Measurements from ENCODE around the gene KRT86.

The KRT86 gene

DNA sequence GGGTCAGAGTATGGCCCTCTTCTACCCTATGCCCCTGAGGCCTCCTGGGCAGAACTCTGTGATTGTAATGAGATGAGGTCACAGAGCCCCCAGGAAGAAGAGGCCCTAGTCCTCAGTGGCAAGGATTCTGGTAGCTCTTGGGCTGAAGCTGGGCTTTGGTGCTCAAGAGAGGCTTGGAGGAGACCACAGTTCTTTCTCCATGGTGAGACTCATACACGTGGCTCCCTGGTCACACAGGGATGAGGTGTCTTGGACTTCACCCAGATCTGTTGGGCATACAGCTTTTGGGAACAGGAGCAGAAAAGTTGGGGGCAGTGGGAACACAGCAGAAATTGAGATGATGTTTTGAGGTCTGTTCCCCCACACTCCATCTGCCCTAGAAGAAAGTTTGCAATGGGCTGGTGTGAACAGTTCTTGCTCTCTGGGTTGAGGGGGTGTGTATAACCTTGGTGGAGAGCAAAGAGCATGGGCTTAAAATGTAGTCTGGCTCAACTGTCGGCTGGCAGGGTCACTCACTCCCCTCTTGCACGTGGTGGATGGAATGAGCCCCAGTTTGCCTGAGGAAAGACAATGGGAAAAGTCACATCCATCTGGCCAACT, at the start of gene KRT86:
Gene KRT86 (plus strand): TSS at position 125 of the 600 bp plus-strand sequence. CDS start 27,272 bp downstream, outside the sequence.
- TF ChIP-seq, protein P1, sequence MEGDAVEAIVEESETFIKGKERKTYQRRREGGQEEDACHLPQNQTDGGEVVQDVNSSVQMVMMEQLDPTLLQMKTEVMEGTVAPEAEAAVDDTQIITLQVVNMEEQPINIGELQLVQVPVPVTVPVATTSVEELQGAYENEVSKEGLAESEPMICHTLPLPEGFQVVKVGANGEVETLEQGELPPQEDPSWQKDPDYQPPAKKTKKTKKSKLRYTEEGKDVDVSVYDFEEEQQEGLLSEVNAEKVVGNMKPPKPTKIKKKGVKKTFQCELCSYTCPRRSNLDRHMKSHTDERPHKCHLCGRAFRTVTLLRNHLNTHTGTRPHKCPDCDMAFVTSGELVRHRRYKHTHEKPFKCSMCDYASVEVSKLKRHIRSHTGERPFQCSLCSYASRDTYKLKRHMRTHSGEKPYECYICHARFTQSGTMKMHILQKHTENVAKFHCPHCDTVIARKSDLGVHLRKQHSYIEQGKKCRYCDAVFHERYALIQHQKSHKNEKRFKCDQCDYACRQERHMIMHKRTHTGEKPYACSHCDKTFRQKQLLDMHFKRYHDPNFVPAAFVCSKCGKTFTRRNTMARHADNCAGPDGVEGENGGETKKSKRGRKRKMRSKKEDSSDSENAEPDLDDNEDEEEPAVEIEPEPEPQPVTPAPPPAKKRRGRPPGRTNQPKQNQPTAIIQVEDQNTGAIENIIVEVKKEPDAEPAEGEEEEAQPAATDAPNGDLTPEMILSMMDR (IDR thresholded peaks at IDR 0.05; ENCODE audit: low read depth, low read length, missing control alignments), result no peak
- DNase-seq (ENCODE audit: extremely low read depth, low read depth), result no peak
- H3K4me3 ChIP-seq (replicated peaks; ENCODE audit: low read depth, low read length), result no peak within 1 kb of the TSS

DNA sequence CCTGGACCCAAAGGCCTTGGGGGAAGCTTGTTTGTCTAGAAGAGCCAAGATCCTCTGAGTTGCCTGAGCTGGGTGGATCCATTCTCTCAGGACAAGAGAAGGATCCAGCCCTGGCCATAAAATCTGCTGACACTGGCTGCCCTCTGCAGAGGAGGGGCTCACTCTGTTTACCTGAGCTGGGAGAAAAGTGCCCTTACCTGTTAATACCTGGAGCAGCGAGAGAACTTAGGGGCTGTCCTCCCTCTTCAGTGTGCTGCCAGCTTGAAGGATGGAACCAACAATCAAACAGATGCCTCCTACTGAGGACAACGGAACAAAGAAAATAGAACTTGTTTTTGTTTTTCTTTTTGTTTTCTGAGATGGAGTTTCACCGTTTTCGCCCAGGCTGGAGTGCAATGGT, 48.7 kb upstream of the KRT86 start:
- TF ChIP-seq, protein P1 (IDR thresholded peaks at IDR 0.05; ENCODE audit: low read depth, low read length, missing control alignments), result no peak
- no peak for DNase-seq (ENCODE audit: extremely low read depth, low read depth)
- no peak overlapping the region for H3K4me3 ChIP-seq (replicated peaks; ENCODE audit: low read depth, low read length)

DNA sequence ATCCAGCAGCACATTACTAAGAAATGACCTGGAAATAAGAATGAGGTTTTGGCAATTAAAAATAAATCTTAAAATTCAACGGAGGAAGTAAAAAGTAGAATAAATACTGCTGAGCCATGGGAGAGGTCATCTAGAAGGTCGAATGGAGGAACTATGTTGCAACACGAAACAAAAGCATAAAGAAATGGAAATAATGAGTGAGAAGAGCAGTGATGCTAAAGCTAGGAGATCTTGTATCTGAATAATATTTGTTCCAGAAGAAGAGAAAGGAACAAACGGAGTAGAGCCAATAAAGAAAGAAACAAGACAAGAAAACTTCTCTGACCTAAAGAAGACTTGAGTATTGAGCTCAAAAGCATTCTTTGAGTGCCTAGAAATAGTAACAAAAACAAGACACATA, 48.0 kb upstream of the KRT86 start:
- DNase-seq (ENCODE audit: extremely low read depth, low read depth), result no peak
- H3K4me3 ChIP-seq (replicated peaks; ENCODE audit: low read depth, low read length), result no peak overlapping the region
- TF ChIP-seq, protein P1 (IDR thresholded peaks at IDR 0.05; ENCODE audit: low read depth, low read length, missing control alignments), result no peak

DNA sequence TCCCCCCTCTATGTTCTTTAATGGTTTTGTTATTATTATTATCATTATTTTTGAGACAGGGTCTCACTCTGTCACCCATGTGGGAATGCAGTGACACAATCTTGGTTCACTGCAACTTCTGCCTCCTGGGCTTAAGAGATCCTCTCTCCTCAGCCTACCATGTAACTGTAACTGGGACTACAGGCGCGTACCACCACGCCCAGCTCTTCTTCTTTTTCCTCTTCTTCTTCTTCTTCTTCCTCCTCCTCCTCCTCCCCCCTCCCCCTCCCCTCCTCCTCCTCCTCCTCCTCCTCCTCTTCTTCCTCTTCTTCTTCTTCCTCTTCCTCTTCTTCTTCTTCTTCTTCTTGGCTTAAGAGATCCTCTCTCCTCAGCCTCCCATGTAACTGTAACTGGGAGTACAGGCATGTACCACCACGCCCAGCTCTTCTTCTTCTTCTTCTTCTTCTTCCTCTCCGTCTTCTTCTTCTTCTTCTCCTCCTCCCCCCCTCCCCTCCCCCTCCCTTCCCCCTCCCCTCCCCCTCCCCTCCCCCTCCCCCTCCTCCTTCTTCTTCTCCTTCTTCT, 46.8 kb upstream of the KRT86 start:
- TF ChIP-seq, protein P1 (IDR thresholded peaks at IDR 0.05; ENCODE audit: low read depth, low read length, missing control alignments), result no peak
- no peak for DNase-seq (ENCODE audit: extremely low read depth, low read depth)
- no peak overlapping the region for H3K4me3 ChIP-seq (replicated peaks; ENCODE audit: low read depth, low read length)

DNA sequence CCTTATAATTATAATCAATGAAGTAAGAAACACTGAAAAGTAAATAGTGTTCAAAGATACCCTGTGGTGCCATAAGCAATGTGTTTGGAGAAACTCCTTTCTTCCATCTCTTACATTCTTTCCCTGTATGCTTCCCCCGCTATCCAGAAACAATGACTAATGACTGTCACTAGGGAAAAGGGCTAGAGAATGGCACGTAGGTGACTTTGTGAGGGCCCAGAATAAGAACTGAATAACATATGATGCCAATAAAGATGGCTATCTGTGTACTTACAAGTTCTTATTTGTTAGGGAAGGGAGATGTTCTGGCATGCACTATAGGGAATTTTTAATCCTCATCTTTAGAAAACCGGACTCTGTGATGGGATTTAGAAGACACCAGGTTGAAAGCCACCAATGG, 46.1 kb upstream of the KRT86 start:
- no peak overlapping the region for H3K4me3 ChIP-seq (replicated peaks; ENCODE audit: low read depth, low read length)
- TF ChIP-seq, protein P1 (IDR thresholded peaks at IDR 0.05; ENCODE audit: low read depth, low read length, missing control alignments), result no peak
- DNase-seq (ENCODE audit: extremely low read depth, low read depth), result no peak

DNA sequence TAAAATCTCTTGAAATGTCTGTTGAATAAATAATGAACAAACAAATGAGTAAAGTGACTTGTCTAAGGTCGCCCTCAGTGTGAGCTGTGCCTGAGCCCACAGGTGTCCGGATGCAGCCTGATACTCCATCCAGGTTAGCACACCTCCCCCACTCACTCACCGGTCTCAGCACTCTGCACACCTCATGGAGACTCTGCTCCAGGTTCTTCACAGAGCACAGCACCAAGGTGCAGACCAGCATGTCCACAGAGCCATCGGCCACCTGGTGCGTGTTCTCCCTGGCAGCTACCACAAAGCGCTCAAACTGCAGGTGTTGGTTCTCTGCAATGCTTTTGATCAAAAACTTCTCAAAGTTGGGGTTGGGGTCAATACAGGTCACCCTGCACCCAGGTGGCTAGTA, 45.5 kb upstream of the KRT86 start:
- TF ChIP-seq, protein P1 (IDR thresholded peaks at IDR 0.05; ENCODE audit: low read depth, low read length, missing control alignments), result no peak
- H3K4me3 ChIP-seq (replicated peaks; ENCODE audit: low read depth, low read length), result no peak overlapping the region
- DNase-seq (ENCODE audit: extremely low read depth, low read depth), result no peak

Measured in HFF-Myc (cell line).